NCI-H128 (cell line): Measurements from ENCODE around the gene SRSF4.

Experiments used
- DNase-seq: peaks from one replicate; lab custom pipeline; 2025; ENCODE audit not compliant: unreplicated experiment; lab: John Stamatoyannopoulos, UW

Gene SRSF4

DNA sequence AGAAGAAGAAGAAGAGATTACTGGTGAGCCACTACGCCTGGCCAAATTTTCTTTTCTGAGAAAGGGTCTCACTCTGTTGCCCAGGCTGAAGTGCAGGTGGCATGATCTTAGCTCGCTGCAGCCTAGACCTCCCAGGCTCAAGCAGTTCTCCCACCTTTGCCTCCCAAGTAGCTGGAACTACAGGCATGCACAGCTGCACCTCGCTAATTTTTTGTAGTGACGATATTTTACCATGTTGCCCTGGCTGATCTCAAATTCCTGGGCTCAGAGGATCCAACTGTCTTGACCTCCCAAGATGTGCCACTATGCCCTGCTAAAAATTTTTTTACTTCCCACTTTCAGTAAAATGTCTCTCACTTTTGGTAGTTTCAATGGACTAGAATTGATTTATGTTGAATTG, 82.4 kb downstream of the SRSF4 start:
- no peak for DNase-seq
